Dendritic cell treated with granulocyte-macrophage colony-stimulating factor and Interleukin-4, amounts not matched to agents 40 ng/mL and 50 ng/mL, for 4 days (primary cell): ENCODE data around the gene LTB4R.
"Not testable (repeated sequence)": the region's sequence is repeated elsewhere in the genome, so short reads cannot be mapped to it uniquely, and the experiment has no call there.

ENCODE experiments used
- H3K27ac Mint-ChIP-seq: one replicate; pipeline ENCODE4 v1.8.0; 2022; ENCODE audit warnings: mild to moderate bottlenecking, mixed read lengths
- H3K27me3 Mint-ChIP-seq: one replicate; pipeline ENCODE4 v1.8.0; 2022; ENCODE audit warnings: mild to moderate bottlenecking, mixed read lengths
- H3K36me3 Mint-ChIP-seq: one replicate; pipeline ENCODE4 v1.8.0; 2022; ENCODE audit warnings: low read depth, mixed read lengths
- H3K4me1 Mint-ChIP-seq: one replicate; pipeline ENCODE4 v1.8.0; 2022; ENCODE audit warnings: low read depth, mixed read lengths
- H3K4me3 Mint-ChIP-seq: one replicate; pipeline ENCODE4 v1.8.0; 2022; ENCODE audit warnings: mild to moderate bottlenecking, moderate library complexity, mixed read lengths
- H3K9me3 Mint-ChIP-seq: one replicate; pipeline ENCODE4 v1.8.0; 2022; ENCODE audit warnings: mixed read lengths
- intact Hi-C: fragments of 100-400 bp; cut with micrococcal nuclease; formaldehyde crosslinking; loops from one replicate; pipeline ENCODE4 v1.15.0; 2022

LTB4R gene

GRCh38 chr14:24340606-24341005 lies 29.3 kb downstream of the LTB4R start:
- Mint-ChIP-seq H3K27ac (no peak overlapping the region), H3K36me3 (peaks cover 41% of the 10 kb centered on the region), H3K27me3 (peaks cover 20% of the 10 kb centered on the region), H3K4me1 (peaks cover 60% of the 10 kb centered on the region), H3K4me3 (no peak overlapping the region), H3K9me3 (no peaks in the 10 kb centered on the region)
- intact Hi-C loops, result no loop called here

GRCh38 chr14:24342889-24343288 lies 31.6 kb downstream of the LTB4R start:
- intact Hi-C loops, result no loop called here
- H3K4me3 Mint-ChIP-seq, result no peak overlapping the region

GRCh38 chr14:24343795-24344660 lies 32.7 kb downstream of the LTB4R start:
- no peak overlapping the region for H3K4me3 Mint-ChIP-seq
- H3K36me3 Mint-ChIP-seq, result peaks cover 8% of the 10 kb centered on the region

More at GRCh38 chr14:24342889-24343288, 31.6 kb downstream of the LTB4R start:
- Mint-ChIP-seq H3K27me3 (peaks cover 20% of the 10 kb centered on the region), H3K27ac (no peak overlapping the region), H3K36me3 (peaks cover 20% of the 10 kb centered on the region), H3K9me3 (no peaks in the 10 kb centered on the region), H3K4me1 (peaks cover 37% of the 10 kb centered on the region)

GRCh38 chr14:24347134-24347533 lies 35.8 kb downstream of the LTB4R start:
- Mint-ChIP-seq H3K27me3 (peaks cover 34% of the 10 kb centered on the region), H3K4me3 (no peak overlapping the region), H3K4me1 (peaks cover 18% of the 10 kb centered on the region), H3K9me3 (no peaks in the 10 kb centered on the region), H3K36me3 (no peaks in the 10 kb centered on the region), H3K27ac (no peak overlapping the region)
- intact Hi-C loops, result no loop called here

More at GRCh38 chr14:24343795-24344660, 32.7 kb downstream of the LTB4R start:
- intact Hi-C loops, result no loop called here
- H3K9me3 Mint-ChIP-seq, result no peaks in the 10 kb centered on the region
- no peak overlapping the region for H3K27ac Mint-ChIP-seq
- H3K4me1 Mint-ChIP-seq, result peaks cover 26% of the 10 kb centered on the region
- peaks cover 19% of the 10 kb centered on the region for H3K27me3 Mint-ChIP-seq

GRCh38 chr14:24348186-24348585 lies 36.9 kb downstream of the LTB4R start:
- Mint-ChIP-seq H3K4me3 (no peak overlapping the region), H3K27ac (no peak overlapping the region), H3K27me3 (peaks cover 39% of the 10 kb centered on the region), H3K4me1 (peaks cover 15% of the 10 kb centered on the region), H3K9me3 (no peaks in the 10 kb centered on the region), H3K36me3 (no peaks in the 10 kb centered on the region)
- intact Hi-C loops, result no loop called here

GRCh38 chr14:24349742-24350141 lies 38.4 kb downstream of the LTB4R start:
- Mint-ChIP-seq H3K27me3 (peaks cover 42% of the 10 kb centered on the region), H3K4me3 (no peak overlapping the region), H3K36me3 (no peaks in the 10 kb centered on the region), H3K27ac (no peak overlapping the region), H3K4me1 (peaks cover 17% of the 10 kb centered on the region), H3K9me3 (no peaks in the 10 kb centered on the region)
- intact Hi-C loops, result no loop called here

- H3K36me3 Mint-ChIP-seq, result no peaks in the 10 kb centered on the region
- intact Hi-C loops, result no loop called here
- H3K4me1 Mint-ChIP-seq, result peaks cover 17% of the 10 kb centered on the region
- no peak overlapping the region for H3K4me3 Mint-ChIP-seq
- no peak overlapping the region for H3K27ac Mint-ChIP-seq
- no peaks in the 10 kb centered on the region for H3K9me3 Mint-ChIP-seq
- peaks cover 35% of the 10 kb centered on the region for H3K27me3 Mint-ChIP-seq
These were observed 40.2 kb downstream of the LTB4R start for GRCh38 chr14:24351517-24351916.

- peaks cover 26% of the 10 kb centered on the region for H3K27me3 Mint-ChIP-seq
- H3K4me1 Mint-ChIP-seq, result peaks cover 17% of the 10 kb centered on the region
These were observed 42.5 kb downstream of the LTB4R start for GRCh38 chr14:24353559-24354481.

GRCh38 chr14:24354482-24354825 lies 43.2 kb downstream of the LTB4R start:
- H3K27ac Mint-ChIP-seq, H3K36me3 Mint-ChIP-seq, intact Hi-C loops, H3K4me3 Mint-ChIP-seq, H3K9me3 Mint-ChIP-seq: not testable (repeated sequence)
- H3K4me1 Mint-ChIP-seq, result peaks cover 17% of the 10 kb centered on the region
- H3K27me3 Mint-ChIP-seq, result peaks cover 25% of the 10 kb centered on the region

More at GRCh38 chr14:24353559-24354481, 42.5 kb downstream of the LTB4R start:
- intact Hi-C loops, result no loop called here
- peak overlapping the region; percentile 10 for H3K27ac Mint-ChIP-seq
- H3K36me3 Mint-ChIP-seq, result no peaks in the 10 kb centered on the region
- H3K9me3 Mint-ChIP-seq, result no peaks in the 10 kb centered on the region
- no peak overlapping the region for H3K4me3 Mint-ChIP-seq

GRCh38 chr14:24355009-24355408 lies 43.7 kb downstream of the LTB4R start:
- Mint-ChIP-seq H3K4me3 (no peak overlapping the region), H3K27me3 (peaks cover 19% of the 10 kb centered on the region), H3K36me3 (no peaks in the 10 kb centered on the region), H3K4me1 (peaks cover 17% of the 10 kb centered on the region), H3K9me3 (no peaks in the 10 kb centered on the region), H3K27ac (no peak overlapping the region)
- intact Hi-C loops, result no loop called here

- Mint-ChIP-seq H3K4me3 (no peak overlapping the region), H3K27ac (no peak overlapping the region)
These were observed 44.9 kb downstream of the LTB4R start for GRCh38 chr14:24356208-24356607.

GRCh38 chr14:24360281-24360680 lies 49.0 kb downstream of the LTB4R start:
- H3K9me3 Mint-ChIP-seq, result no peaks in the 10 kb centered on the region
- H3K36me3 Mint-ChIP-seq, result no peaks in the 10 kb centered on the region
- no peak overlapping the region for H3K4me3 Mint-ChIP-seq
- H3K4me1 Mint-ChIP-seq, result peaks cover 23% of the 10 kb centered on the region
- H3K27ac Mint-ChIP-seq, result no peak overlapping the region
- peaks cover 9% of the 10 kb centered on the region for H3K27me3 Mint-ChIP-seq
- intact Hi-C loops, result no loop called here

More at GRCh38 chr14:24356208-24356607, 44.9 kb downstream of the LTB4R start:
- H3K36me3 Mint-ChIP-seq, result no peaks in the 10 kb centered on the region
- peaks cover 14% of the 10 kb centered on the region for H3K27me3 Mint-ChIP-seq
- H3K4me1 Mint-ChIP-seq, result peaks cover 23% of the 10 kb centered on the region
- H3K9me3 Mint-ChIP-seq, result no peaks in the 10 kb centered on the region
- intact Hi-C loops, result no loop called here

GRCh38 chr14:24361326-24361725 lies 50.0 kb downstream of the LTB4R start:
- intact Hi-C loops, result no loop called here
- no peak overlapping the region for H3K4me3 Mint-ChIP-seq
- H3K4me1 Mint-ChIP-seq, result peaks cover 34% of the 10 kb centered on the region
- peaks cover 19% of the 10 kb centered on the region for H3K27me3 Mint-ChIP-seq
- H3K27ac Mint-ChIP-seq, result peak overlapping the region; percentile 64
- H3K9me3 Mint-ChIP-seq, result no peaks in the 10 kb centered on the region
- no peaks in the 10 kb centered on the region for H3K36me3 Mint-ChIP-seq
